Measurements from ENCODE around the gene STX18.
"Not testable (repeated sequence)": the region's sequence is repeated elsewhere in the genome, so short reads cannot be mapped to it uniquely, and the experiment has no call there.

STX18 gene

GRCh38 chr4:4560642-4561041 lies 18.8 kb upstream of the STX18 start:
- Histone ChIP-seq H3K27me3 (replicated peaks; ENCODE audit: control insufficient read depth, insufficient read depth, low read length) (no peaks in the 10 kb centered on the region), H3K36me3 (ENCODE audit: control insufficient read depth, insufficient read depth, low read length) (no peaks in the 10 kb centered on the region; the same call in 1 of the 2 replicates), H3K4me3 (replicated peaks; ENCODE audit: low read depth, low read length) (no peak overlapping the region)
- TF ChIP-seq, protein P1, sequence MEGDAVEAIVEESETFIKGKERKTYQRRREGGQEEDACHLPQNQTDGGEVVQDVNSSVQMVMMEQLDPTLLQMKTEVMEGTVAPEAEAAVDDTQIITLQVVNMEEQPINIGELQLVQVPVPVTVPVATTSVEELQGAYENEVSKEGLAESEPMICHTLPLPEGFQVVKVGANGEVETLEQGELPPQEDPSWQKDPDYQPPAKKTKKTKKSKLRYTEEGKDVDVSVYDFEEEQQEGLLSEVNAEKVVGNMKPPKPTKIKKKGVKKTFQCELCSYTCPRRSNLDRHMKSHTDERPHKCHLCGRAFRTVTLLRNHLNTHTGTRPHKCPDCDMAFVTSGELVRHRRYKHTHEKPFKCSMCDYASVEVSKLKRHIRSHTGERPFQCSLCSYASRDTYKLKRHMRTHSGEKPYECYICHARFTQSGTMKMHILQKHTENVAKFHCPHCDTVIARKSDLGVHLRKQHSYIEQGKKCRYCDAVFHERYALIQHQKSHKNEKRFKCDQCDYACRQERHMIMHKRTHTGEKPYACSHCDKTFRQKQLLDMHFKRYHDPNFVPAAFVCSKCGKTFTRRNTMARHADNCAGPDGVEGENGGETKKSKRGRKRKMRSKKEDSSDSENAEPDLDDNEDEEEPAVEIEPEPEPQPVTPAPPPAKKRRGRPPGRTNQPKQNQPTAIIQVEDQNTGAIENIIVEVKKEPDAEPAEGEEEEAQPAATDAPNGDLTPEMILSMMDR (IDR thresholded peaks at IDR 0.05; ENCODE audit: insufficient read depth, low read length, poor library complexity, severe bottlenecking) = no peak
- DNase-seq (ENCODE audit: extremely low read depth, insufficient read length) = no peak

DNA sequence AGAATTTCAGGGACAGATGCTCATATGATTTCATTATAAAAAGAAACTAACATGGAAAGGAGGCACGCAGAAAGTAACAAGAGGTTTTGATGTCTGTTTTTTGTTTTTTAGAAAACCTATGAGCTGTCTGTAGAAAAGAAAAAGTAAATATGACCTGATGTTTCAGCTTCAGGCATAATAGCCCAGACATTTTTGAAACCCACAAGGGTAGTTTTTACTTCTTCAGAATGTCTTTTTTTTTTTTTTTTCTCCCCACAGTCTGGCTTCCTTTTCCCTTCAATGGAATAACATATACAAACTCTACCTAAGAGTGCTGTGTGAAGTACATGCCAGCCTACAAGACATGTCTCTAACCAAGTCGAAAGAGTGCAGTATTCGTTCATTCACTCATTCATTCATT lies 18.3 kb upstream of the STX18 start:
- no peak for DNase-seq (ENCODE audit: extremely low read depth, insufficient read length)
- Histone ChIP-seq H3K4me3 (replicated peaks; ENCODE audit: low read depth, low read length) (no peak overlapping the region), H3K27me3 (replicated peaks; ENCODE audit: control insufficient read depth, insufficient read depth, low read length) (no peaks in the 10 kb centered on the region), H3K36me3 (ENCODE audit: control insufficient read depth, insufficient read depth, low read length) (no peaks in the 10 kb centered on the region; the same call in 1 of the 2 replicates)
- TF ChIP-seq, protein P1 (IDR thresholded peaks at IDR 0.05; ENCODE audit: insufficient read depth, low read length, poor library complexity, severe bottlenecking) = no peak

DNA sequence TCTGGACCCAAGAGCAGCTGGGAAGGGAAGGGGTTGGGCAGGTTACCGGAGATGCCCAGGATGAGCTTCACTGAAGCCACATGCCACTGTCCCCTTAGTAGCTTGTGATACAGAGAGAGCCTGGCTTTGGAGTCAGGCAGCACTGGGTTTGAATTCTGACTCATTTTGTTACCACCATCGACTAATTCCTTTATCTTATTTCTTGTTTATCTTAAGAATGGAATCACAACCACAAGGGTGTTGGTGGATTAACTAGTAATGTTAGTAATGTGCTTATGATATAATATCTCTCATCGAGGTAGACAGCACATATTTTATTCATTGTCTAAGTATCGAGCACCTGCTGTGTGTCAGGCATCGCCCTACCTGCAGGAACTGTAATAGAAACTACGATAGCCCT lies 17.7 kb upstream of the STX18 start:
- DNase-seq (ENCODE audit: extremely low read depth, insufficient read length) = no peak
- Histone ChIP-seq H3K27me3 (replicated peaks; ENCODE audit: control insufficient read depth, insufficient read depth, low read length) (no peaks in the 10 kb centered on the region), H3K36me3 (ENCODE audit: control insufficient read depth, insufficient read depth, low read length) (no peaks in the 10 kb centered on the region; the same call in 1 of the 2 replicates), H3K4me3 (replicated peaks; ENCODE audit: low read depth, low read length) (no peak overlapping the region)
- TF ChIP-seq, protein P1 (IDR thresholded peaks at IDR 0.05; ENCODE audit: insufficient read depth, low read length, poor library complexity, severe bottlenecking) = no peak

DNA sequence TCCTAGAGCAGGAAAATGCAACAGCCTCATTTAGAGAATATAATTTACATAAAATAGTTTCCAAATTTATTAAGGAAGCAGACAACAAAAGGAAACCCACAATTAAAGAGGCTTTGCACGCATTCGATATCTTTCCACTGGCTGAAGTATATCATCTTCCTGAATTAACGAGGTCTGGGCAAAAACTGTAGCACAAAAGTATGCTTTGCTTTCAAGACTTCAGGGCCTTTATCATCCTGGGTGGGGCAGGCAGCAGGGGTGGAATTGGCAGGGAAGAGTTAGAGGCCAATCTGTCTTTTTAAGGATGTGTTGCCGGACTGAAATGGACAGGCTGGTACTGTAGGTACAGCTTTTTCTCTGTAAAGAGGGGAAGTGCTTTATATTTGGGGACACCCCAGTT lies 17.0 kb upstream of the STX18 start:
- Histone ChIP-seq H3K4me3 (replicated peaks; ENCODE audit: low read depth, low read length) (no peak overlapping the region), H3K36me3 (ENCODE audit: control insufficient read depth, insufficient read depth, low read length) (no peaks in the 10 kb centered on the region; the same call in 1 of the 2 replicates), H3K27me3 (replicated peaks; ENCODE audit: control insufficient read depth, insufficient read depth, low read length) (no peaks in the 10 kb centered on the region)
- DNase-seq (ENCODE audit: extremely low read depth, insufficient read length) = no peak
- TF ChIP-seq, protein P1 (IDR thresholded peaks at IDR 0.05; ENCODE audit: insufficient read depth, low read length, poor library complexity, severe bottlenecking) = no peak

- TF ChIP-seq, protein P1 (IDR thresholded peaks at IDR 0.05; ENCODE audit: insufficient read depth, low read length, poor library complexity, severe bottlenecking) = no peak
Observed at GRCh38 chr4:4555916-4556315, 14.1 kb upstream of the STX18 start.

GRCh38 chr4:4554234-4554633 lies 12.4 kb upstream of the STX18 start:
- TF ChIP-seq, protein P1 (IDR thresholded peaks at IDR 0.05; ENCODE audit: insufficient read depth, low read length, poor library complexity, severe bottlenecking) = no peak
- H3K4me3 ChIP-seq (replicated peaks; ENCODE audit: low read depth, low read length) = no peak overlapping the region
- no peaks in the 10 kb centered on the region; the same call in none of the 2 replicates for H3K36me3 ChIP-seq (ENCODE audit: control insufficient read depth, insufficient read depth, low read length)
- DNase-seq (ENCODE audit: extremely low read depth, insufficient read length) = no peak
- no peaks in the 10 kb centered on the region for H3K27me3 ChIP-seq (replicated peaks; ENCODE audit: control insufficient read depth, insufficient read depth, low read length)

More at GRCh38 chr4:4555916-4556315, 14.1 kb upstream of the STX18 start:
- no peak overlapping the region for H3K4me3 ChIP-seq (replicated peaks; ENCODE audit: low read depth, low read length)
- H3K36me3 ChIP-seq (ENCODE audit: control insufficient read depth, insufficient read depth, low read length) = no peaks in the 10 kb centered on the region; the same call in none of the 2 replicates
- DNase-seq (ENCODE audit: extremely low read depth, insufficient read length) = no peak
- no peaks in the 10 kb centered on the region for H3K27me3 ChIP-seq (replicated peaks; ENCODE audit: control insufficient read depth, insufficient read depth, low read length)

DNA sequence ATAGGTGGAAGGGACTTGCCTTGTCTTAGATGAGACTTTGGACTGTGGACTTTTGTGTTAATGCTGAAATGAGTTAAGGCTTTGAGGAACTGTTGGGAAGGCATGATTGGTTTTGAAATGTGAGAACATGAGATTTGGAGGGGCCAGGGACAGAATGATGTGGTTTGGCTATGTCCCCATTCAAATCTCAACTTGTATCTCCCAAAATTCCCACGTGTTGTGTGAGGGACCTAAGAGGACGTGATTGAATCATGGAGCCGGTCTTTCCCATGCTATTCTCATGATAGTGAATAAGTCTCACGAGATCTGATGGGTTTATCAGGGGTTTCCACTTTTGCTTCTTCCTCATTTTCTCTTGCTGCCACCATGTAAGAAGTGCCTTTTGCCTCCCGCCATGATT lies 10.2 kb upstream of the STX18 start:
- not testable (repeated sequence) for H3K4me3 ChIP-seq (replicated peaks; ENCODE audit: low read depth, low read length); H3K36me3 ChIP-seq (ENCODE audit: control insufficient read depth, insufficient read depth, low read length); H3K27me3 ChIP-seq (replicated peaks; ENCODE audit: control insufficient read depth, insufficient read depth, low read length); DNase-seq (ENCODE audit: extremely low read depth, insufficient read length)

DNA sequence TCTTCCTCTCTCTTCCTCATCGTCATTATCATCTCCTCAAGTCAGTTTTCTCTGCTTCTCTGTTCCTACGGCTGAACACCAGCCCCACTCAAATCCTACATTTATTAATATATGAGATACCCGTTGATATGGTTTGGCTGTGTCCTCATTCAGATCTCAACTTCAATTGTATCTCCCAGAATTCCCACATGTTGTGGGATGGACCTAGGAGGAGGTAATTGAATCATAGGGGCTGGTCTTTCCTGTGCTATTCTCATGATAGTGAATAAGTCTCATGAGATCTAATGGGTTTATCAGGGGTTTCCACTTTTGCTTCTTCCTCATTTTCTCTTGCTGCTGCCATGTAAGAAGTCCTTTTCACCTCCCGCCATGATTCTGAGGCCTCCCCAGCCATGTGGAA lies 8.3 kb upstream of the STX18 start:
- not testable (repeated sequence) for H3K4me3 ChIP-seq (replicated peaks; ENCODE audit: low read depth, low read length); DNase-seq (ENCODE audit: extremely low read depth, insufficient read length); H3K27me3 ChIP-seq (replicated peaks; ENCODE audit: control insufficient read depth, insufficient read depth, low read length); H3K36me3 ChIP-seq (ENCODE audit: control insufficient read depth, insufficient read depth, low read length)
